ENCODE data around the gene F3. TPM values are rescaled to one million over a fixed set of nuclear protein-coding genes. Genes with fewer than 3 reads are reported as not detected.

The F3 gene
- total RNA-seq (2022; extraction: Qiagen RNA extraction): 11.3 to 16.8 TPM (median 14.1 TPM) in 5 replicates

DNA sequence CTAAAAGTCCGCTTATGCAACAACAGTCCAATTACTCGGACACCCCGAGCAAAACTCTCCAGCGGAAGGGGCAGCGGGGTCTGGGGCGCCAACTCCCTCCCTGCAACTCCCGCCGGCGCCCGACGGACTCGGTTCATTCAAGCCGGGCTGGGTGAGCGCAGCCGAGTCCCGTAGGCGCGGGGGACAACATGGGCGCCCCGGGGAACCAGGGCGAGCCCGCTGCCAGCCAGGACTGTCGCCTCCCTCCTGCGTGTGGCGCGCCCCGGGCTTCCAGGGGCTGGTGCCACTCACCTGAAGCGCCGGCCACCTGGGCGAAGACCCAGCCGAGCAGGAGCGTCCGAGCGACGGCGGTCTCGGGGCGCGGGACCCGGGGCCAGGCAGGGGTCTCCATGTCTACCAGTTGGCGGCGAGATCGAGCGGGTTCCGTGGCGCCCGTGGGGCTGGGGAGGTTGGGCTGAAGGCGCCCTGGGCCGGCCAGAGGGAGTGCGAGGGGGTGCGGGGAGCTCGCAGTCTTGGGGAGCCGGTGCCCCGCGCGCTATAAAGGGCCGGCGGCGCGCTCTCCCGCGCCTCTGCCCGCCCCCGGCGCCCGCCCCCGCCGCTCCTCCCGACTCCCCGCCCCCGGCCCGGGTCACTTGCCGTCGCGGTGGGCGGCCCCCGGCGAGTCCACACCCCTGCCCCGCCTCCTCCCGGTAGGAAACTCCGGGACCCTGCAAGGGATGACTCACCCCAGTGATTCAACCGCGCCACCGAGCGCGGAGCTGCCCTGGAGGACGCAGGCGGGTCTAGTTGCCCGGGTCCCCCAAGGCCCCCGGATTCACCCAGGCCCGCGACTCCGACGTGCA lies at the start of gene F3:
F3 (minus strand) TSS at position 514 of the 842 bp plus-strand sequence; CDS start at position 391, 123 bp downstream.

Other genes starting within 250 kb of the F3 start
- 21.4 to 30.7 TPM (median 26.1 TPM) in 5 replicates for gene ABCD3, start 123.4 kb downstream of the F3 start, total RNA-seq (2022; extraction: Qiagen RNA extraction)

Measured in A549 treated with dexamethasone at 1 μM for 4 hours (cell line).